Endothelial cell of umbilical vein (primary cell): ENCODE data around the gene OR4C6.

ENCODE experiments used
- EZH2 ChIP-seq: IDR thresholded peaks from 2 replicates; pipeline ENCODE4 v1.6.1; 2012; ENCODE audit warnings: borderline replicate concordance, low read depth, mild to moderate bottlenecking, moderate library complexity, low read length, inconsistent platforms; ENCODE audit not compliant: severe bottlenecking
- FOS ChIP-seq: IDR thresholded peaks from 2 replicates; pipeline ENCODE4 v1.6.1; 2011; ENCODE audit warnings: mild to moderate bottlenecking, low read length, moderate library complexity, borderline replicate concordance; ENCODE audit not compliant: insufficient read depth
- GATA2 ChIP-seq: IDR thresholded peaks from 2 replicates; pipeline ENCODE4 v1.7.0; 2011; ENCODE audit warnings: low read depth, mild to moderate bottlenecking, moderate library complexity, mixed read lengths, low read length; ENCODE audit not compliant: insufficient read length, insufficient read depth
- JUN ChIP-seq: IDR thresholded peaks from 2 replicates; pipeline ENCODE4 v1.6.1; 2011; ENCODE audit warnings: borderline replicate concordance, low read depth; ENCODE audit not compliant: insufficient read length, insufficient read depth
- MYC ChIP-seq: IDR thresholded peaks from one replicate; pipeline ENCODE4 v1.6.1; 2011; ENCODE audit warnings: mild to moderate bottlenecking, low read depth, low read length
- POLR2A ChIP-seq: IDR thresholded peaks from 2 replicates; pipeline ENCODE4 v1.6.1; 2012; ENCODE audit warnings: low read depth, mild to moderate bottlenecking, control low read depth, low read length
- POLR2AphosphoS5 ChIP-seq: IDR thresholded peaks from 2 replicates; pipeline ENCODE4 v1.6.1; 2012; ENCODE audit warnings: low read depth, mild to moderate bottlenecking, control low read depth, low read length, moderate library complexity; ENCODE audit not compliant: insufficient read depth
- TF ChIP-seq, protein P1 (sequence below), 2 donors: IDR thresholded peaks; 1 replicate in 1 of 2; 2 replicates in 1 of 2; pipeline ENCODE4 v1.5.1; 2011; ENCODE audit warnings: low read length in 2 of 2, mild to moderate bottlenecking in 2 of 2, moderate library complexity in 2 of 2, control low read depth in 1 of 2, inconsistent platforms in 1 of 2, low read depth in 1 of 2; ENCODE audit not compliant: insufficient read depth in 1 of 2; ENCODE audit errors: extremely low read depth in 1 of 2
- TF ChIP-seq, protein P2 (sequence below): IDR thresholded peaks from 2 replicates; pipeline ENCODE4 v1.6.1; 2011; ENCODE audit not compliant: insufficient read depth, insufficient read length

DNA sequence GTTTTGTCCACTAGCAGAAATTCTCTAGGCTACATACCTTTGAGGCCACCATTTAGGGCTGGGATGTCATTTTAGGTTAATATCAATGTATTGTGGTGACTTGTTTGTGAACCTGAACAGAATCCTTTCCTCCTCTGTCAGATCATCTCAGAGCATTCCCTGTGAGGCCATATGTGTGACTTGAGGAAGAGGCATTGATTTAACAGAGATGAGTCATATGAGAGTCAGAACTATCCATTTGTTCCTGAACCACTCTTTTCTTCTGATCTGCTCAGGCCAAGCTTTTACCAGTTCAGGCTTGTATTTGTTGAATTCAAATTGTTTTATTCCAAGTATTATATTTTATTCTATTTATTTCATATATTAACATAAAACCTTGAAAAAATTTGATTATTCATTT is 6.9 kb upstream of the OR4C6 start:
- TF ChIP-seq, protein P1, sequence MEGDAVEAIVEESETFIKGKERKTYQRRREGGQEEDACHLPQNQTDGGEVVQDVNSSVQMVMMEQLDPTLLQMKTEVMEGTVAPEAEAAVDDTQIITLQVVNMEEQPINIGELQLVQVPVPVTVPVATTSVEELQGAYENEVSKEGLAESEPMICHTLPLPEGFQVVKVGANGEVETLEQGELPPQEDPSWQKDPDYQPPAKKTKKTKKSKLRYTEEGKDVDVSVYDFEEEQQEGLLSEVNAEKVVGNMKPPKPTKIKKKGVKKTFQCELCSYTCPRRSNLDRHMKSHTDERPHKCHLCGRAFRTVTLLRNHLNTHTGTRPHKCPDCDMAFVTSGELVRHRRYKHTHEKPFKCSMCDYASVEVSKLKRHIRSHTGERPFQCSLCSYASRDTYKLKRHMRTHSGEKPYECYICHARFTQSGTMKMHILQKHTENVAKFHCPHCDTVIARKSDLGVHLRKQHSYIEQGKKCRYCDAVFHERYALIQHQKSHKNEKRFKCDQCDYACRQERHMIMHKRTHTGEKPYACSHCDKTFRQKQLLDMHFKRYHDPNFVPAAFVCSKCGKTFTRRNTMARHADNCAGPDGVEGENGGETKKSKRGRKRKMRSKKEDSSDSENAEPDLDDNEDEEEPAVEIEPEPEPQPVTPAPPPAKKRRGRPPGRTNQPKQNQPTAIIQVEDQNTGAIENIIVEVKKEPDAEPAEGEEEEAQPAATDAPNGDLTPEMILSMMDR (IDR thresholded peaks at IDR 0.05; ENCODE audit: extremely low read depth in 1 of 2, insufficient read depth in 1 of 2, low read depth in 1 of 2, low read length in 2 of 2), result no peak
- TF ChIP-seq POLR2A (no peak), EZH2 (no peak), JUN (no peak), FOS (no peak), POLR2AphosphoS5 (no peak), GATA2 (no peak), MYC (no peak)
- TF ChIP-seq, protein P2, sequence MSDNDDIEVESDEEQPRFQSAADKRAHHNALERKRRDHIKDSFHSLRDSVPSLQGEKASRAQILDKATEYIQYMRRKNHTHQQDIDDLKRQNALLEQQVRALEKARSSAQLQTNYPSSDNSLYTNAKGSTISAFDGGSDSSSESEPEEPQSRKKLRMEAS, result no peak
